HG03354 (cell line): ENCODE measurements around the gene LRBA.

Experiments used
- ATAC-seq: cut with Tn5 transposase; IDR thresholded peaks from one replicate; pipeline ENCODE4 v1.9.1; 2021; ENCODE audit warnings: mild to moderate bottlenecking; ENCODE audit not compliant: unreplicated experiment, poor library complexity, severe bottlenecking

The LRBA gene

DNA sequence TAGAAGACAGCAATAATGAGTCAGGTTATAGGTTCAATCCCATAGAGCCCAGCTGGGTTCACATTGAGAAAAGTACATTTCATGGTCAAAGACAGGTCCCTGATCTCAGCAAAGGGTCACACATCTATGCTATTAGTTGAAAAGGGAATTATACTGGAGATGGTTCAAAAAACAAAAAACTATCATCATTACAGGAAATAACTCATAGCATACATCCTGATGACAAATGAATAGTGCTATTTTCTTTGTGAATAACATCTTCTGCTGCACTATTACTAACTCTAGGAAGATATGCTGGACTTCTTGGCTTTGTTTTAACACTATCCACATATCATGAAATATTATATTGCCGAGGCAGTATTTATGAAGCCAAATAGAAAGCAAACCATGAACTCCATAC is 635.6 kb downstream of the LRBA start:
- ATAC-seq, result no peak

- no peak for ATAC-seq
Measured at GRCh38 chr4:150375025-150375424, 640.1 kb downstream of the LRBA start.

DNA sequence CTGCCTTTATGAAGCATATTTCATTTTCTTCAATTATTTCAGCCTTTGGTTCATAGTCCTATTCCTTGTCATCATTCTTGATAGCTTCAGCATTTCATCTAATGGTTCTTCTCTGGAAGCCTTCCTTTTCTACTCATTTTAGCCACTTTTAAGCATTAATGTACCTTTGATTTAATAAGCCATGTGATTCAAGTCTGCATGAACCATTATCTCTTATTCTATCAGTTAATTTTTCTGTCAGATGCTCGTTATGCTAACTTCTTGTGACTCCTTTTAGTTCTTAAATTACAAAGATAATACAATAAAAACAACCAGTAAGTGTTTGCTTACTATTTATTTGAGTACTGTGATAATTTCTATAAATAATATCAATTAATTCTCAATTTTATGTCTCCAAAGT is 643.2 kb downstream of the LRBA start:
- no peak for ATAC-seq

DNA sequence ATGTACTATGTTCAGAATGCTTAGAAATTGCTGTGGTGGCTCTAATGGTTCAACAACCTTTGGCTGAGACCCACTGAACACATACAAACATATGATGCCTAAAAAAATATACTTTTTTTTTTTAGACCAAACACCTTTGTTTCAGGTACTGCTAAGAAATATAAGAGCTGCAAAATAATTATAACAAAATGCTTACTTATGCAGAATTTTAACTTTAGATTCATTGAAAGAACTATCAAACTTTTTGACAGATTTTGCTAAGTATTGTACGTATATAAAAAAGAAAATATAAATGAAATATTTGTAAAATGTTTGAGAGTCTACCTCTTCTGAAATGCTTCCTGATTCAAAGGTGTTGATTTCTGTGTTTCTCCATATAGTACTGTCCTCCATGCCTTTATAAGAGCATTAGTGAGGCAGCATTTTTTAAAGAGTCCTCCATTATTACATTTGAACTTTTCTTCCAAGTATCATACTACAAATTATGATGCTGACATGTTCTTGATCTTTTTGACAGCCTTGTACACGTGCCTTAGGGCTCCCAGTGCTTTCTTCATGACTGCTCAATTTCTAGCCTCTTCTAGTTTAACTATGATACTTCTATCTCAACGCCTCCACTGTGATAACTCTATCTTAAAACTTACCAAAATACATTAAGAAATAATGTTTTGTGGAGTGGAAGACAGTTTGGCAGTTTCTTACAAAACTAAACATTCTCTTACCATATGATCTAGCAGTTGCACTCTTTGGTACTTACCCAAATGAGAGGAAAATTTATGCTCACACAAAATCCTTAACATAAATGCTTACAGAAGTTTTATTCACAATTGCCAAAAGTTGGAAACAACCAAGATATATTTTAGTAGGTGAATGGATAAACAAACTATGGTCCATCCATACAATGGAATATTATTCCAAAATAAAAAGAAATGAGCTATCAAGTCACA is 645.4 kb downstream of the LRBA start:
- no peak for ATAC-seq

- ATAC-seq, result no peak
Measured at GRCh38 chr4:150368667-150369066, 646.4 kb downstream of the LRBA start.

GRCh38 chr4:150367326-150367725 is 647.8 kb downstream of the LRBA start:
- no peak for ATAC-seq

GRCh38 chr4:150366487-150366999 is 648.5 kb downstream of the LRBA start:
- ATAC-seq, result no peak

GRCh38 chr4:150363721-150364688 is 651.1 kb downstream of the LRBA start:
- ATAC-seq, result no peak

- ATAC-seq, result no peak
Measured at GRCh38 chr4:150358691-150359090, 656.4 kb downstream of the LRBA start.

- no peak for ATAC-seq
Measured at GRCh38 chr4:150357829-150358228, 657.3 kb downstream of the LRBA start.

DNA sequence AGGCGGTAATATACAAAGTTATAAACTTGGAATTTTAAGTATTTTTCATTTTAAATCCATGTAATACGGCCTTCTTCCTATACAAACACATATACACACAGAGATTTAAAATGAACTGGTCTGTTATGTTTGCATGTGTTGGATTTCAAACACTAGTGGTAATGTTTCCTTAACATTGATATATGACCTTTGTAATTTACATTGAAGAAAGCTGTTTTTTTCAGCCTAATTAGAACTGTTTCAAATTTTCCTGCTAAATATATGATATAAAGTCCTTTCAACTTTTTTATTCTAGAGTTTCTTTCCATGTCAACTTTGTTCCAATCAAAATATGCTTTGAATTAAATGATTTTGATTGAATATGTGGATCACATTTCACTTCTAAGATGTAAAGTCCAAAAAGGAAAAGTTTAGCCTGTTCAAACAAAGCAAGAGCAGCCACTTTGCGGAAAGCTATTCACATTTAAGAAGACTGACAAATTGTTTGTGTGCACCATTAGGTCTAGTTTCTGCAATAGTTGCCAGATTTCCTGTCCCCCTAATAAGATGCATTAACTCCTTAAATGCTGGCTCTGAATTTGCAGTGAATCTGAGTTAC is 659.1 kb downstream of the LRBA start:
- ATAC-seq, result no peak

DNA sequence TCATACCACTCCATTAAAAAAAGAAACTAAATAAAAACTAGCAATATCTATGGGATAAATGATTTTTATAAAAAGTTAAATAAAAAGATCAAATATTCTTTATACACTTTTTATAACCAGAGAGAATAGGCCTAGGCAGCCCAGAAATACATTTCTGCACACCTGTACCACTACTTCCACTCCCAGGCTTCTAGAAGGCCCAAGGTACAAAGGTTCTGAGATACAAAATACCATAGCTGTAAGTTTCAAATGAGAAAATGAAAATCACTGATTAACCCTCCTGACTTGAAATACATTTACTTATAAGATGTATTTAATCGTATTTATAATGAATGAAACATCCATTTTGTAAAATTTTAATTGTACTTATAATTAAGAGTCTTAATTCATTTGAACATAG is 659.7 kb downstream of the LRBA start:
- no peak for ATAC-seq

GRCh38 chr4:150354214-150354796 is 660.8 kb downstream of the LRBA start:
- no peak for ATAC-seq

DNA sequence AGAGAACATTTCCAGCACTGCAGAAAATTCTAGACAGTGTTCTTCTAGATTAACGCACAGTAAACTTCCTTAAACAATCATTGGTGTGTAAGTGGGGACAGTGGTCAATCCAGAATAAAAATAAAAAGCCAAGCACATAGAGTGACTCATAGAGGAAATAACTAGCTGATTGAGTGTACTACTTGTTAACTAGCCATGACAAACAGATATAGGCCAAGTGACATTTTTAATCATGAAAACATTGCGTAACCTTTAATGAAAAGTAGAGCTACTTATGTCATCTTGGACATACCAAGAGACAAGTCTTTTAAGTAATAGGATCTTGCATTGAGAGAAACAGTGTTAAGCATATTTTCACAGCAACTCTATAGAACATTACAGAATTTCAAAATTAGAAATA is 667.0 kb downstream of the LRBA start:
- no peak for ATAC-seq

- ATAC-seq, result no peak
Measured at GRCh38 chr4:150345207-150345744, 669.8 kb downstream of the LRBA start.

DNA sequence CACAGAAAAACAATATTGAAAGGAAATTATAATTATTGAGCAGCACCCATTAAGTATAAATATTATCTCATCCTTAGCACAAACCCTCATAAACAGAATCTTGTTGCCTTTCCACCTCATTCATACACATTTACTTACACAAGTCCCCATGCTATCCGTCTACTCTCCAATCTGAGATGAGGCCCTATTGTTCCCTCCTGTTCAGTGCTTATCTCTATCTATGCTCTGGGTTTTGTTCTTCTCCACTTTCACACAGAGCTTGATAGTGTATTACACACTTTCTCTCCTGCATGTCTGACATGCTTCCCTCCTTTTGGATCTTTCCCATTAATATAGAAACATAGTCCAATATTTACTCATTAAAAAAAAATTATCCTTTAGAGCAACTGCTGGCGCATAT is 671.3 kb downstream of the LRBA start:
- no peak for ATAC-seq

- ATAC-seq, result no peak
Measured at GRCh38 chr4:150342945-150343344, 672.1 kb downstream of the LRBA start.

DNA sequence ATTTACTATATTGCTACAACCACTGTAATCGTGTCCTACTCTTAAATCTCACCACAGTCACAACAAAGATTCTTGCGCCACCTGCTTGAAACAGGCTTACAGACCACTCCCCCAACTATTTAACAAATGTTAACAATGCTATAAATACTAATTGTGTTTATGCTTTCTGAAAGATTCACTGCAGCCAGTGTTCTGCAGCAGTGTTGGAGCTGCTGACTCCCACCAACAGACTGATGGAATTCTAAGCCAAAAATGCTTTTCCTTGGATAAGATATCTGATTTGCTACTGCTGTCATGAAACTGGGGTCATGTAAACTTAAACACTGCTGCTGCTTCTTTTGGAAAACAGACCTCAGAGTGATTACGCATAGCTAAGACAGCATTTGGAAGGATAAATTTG is 677.4 kb downstream of the LRBA start:
- ATAC-seq, result no peak

DNA sequence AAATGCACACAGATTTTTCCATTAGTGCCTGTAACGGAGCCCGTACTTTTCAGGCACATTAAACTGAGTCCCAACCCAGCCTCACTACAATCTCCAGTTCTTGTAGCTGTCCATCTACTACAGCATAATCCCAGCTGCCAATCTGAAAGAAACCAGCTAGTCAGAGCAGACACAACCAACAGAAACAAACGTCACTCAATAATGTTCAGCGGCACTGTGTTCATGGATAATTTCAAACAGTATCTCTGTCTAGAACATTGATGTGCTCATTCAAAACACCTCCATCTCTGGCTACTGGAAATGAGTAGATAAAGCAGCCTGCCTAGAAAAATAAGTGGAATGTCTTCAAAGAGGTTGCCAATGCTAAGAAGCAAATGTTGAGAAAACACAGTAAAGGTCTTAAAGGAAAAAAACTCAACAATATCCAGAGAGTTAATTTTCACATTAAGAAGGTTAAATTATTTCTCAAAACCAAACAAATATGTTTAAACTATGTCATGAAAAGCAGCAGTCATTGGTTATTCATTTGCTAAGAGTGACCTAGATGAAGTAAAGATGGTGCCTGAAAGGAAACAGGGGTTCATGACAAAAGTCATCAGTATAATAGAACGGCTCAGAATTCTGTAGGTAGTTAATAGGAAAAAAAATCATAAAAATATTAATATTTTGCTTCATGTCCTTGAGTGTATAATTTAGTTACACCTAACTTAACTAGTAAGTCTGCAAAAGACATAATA is 678.2 kb downstream of the LRBA start:
- ATAC-seq, result no peak
